Measurements from ENCODE around the gene RCSD1. TPM values are rescaled to one million over a fixed set of nuclear protein-coding genes. Genes with fewer than 3 reads are reported as not detected.

The RCSD1 gene
- total and polyA plus RNA-seq, 8 donors, result 12.2 to 21.9 (median 21.3) TPM

DNA sequence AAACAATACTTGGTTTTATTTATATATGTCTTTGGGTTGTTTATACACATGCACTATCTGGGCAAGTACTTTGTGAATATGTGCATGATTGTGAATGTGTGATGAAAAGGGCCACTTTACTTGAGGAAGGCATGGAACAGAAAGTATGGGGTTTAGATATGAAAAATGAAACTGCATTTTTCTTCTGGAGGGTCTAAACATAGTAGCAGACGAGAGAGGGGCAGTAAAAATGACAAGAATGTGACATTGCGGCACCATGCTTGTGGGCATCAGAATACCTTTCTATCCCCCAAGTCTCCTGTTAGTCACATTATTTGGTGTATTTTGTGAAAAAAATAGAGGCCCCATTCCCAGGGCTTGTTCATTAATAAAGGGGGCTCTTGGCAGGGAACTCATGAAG lies 76.3 kb downstream of the RCSD1 start:
- H3K4me3 ChIP-seq, result no peak overlapping the region
- H3K9me3 ChIP-seq, result no peaks in the 10 kb centered on the region
- no peak for DNase-seq
- H3K36me3 ChIP-seq, result peaks cover 0 to 46% of the 10 kb centered on the region in 2 donors
- no peaks in the 10 kb centered on the region for H3K27me3 ChIP-seq
- H3K4me1 ChIP-seq, result no peaks in the 10 kb centered on the region
- ATAC-seq, result no peak
- intact Hi-C loops (cut with DNase I), result no loop called here
- TF ChIP-seq, protein P1, sequence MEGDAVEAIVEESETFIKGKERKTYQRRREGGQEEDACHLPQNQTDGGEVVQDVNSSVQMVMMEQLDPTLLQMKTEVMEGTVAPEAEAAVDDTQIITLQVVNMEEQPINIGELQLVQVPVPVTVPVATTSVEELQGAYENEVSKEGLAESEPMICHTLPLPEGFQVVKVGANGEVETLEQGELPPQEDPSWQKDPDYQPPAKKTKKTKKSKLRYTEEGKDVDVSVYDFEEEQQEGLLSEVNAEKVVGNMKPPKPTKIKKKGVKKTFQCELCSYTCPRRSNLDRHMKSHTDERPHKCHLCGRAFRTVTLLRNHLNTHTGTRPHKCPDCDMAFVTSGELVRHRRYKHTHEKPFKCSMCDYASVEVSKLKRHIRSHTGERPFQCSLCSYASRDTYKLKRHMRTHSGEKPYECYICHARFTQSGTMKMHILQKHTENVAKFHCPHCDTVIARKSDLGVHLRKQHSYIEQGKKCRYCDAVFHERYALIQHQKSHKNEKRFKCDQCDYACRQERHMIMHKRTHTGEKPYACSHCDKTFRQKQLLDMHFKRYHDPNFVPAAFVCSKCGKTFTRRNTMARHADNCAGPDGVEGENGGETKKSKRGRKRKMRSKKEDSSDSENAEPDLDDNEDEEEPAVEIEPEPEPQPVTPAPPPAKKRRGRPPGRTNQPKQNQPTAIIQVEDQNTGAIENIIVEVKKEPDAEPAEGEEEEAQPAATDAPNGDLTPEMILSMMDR (IDR thresholded peaks at IDR 0.05), result no peak
- H3K27ac ChIP-seq, result no peak overlapping the region

DNA sequence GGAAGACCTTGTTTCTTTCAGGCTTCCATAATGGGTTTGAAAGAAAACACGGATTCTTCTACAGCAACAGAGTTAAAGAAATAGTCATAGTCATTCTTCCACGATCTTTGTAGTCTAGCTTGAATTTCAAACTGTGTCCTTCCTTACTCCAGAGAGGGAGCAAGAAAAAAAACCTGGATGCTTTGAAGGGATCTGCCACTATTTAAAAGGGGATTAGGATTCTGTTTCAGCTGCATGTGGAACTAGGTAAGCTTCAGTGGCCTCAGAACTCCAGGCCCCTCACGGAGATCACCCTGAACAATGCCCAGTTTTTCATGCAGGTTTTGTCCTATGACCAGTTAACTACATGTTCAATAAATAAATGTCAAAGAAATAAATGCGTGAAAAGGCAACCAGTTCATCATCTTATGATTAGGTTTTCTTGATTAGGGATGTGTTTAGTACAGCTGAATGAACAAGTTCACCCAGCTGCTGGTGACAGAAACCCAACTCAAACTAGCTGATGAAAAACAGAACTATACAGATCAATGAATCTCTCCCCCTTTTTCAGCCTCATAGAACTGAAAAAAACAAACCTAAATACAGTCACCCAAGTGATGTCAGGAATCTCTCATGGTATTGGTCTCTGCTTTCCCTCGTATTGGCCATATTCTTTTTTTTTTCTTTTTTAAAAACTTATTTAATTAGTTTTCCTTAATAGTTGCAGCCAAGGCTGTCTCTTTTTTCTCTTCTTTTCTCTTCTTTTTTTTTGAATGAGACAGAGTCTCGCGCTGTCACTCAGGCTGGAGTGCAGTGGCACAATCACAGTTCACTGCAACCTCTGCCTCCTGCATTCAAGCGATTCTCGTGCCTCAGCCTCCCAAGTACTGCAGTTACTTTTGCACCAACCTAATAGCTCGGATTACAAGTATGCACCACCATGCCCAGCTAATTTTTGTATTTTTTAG lies 77.2 kb downstream of the RCSD1 start:
- ATAC-seq (no peak), DNase-seq (no peak)
- H3K36me3 ChIP-seq, result peaks cover 0 to 37% of the 10 kb centered on the region in 2 donors
- H3K4me3 ChIP-seq, result no peak overlapping the region
- no peaks in the 10 kb centered on the region for H3K9me3 ChIP-seq
- no peak overlapping the region for H3K27ac ChIP-seq
- TF ChIP-seq, protein P1 (IDR thresholded peaks at IDR 0.05), result no peak
- intact Hi-C loops (cut with DNase I), result no loop called here
- H3K4me1 ChIP-seq, result no peaks in the 10 kb centered on the region
- no peaks in the 10 kb centered on the region for H3K27me3 ChIP-seq

DNA sequence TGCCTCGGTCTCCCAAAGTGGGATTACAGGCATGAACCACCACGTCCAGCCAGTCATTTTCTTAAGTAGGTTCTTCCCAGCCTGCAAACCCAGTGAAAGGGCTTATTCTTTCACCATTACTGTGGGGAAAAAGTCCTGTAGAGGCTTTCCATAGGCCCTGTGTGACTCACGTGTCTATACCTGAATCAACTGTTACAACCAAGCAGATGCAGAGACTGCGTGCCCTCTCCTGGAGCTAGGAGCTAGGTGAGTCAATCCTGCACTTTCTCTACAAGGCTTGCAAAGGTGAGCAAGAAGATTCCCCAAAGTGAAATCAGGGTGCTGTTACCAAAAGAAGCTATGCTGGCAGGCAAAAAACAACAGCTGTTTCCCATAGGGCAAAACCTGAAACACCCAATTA lies 77.9 kb downstream of the RCSD1 start:
- H3K9me3 ChIP-seq, result no peaks in the 10 kb centered on the region
- no peak overlapping the region for H3K4me3 ChIP-seq
- DNase-seq, result no peak
- TF ChIP-seq, protein P1 (IDR thresholded peaks at IDR 0.05), result no peak
- H3K27ac ChIP-seq, result no peak overlapping the region
- H3K4me1 ChIP-seq, result no peaks in the 10 kb centered on the region
- ATAC-seq, result no peak
- H3K36me3 ChIP-seq, result peaks cover 0 to 32% of the 10 kb centered on the region in 2 donors
- no peaks in the 10 kb centered on the region for H3K27me3 ChIP-seq
- intact Hi-C loops (cut with DNase I), result no loop called here

DNA sequence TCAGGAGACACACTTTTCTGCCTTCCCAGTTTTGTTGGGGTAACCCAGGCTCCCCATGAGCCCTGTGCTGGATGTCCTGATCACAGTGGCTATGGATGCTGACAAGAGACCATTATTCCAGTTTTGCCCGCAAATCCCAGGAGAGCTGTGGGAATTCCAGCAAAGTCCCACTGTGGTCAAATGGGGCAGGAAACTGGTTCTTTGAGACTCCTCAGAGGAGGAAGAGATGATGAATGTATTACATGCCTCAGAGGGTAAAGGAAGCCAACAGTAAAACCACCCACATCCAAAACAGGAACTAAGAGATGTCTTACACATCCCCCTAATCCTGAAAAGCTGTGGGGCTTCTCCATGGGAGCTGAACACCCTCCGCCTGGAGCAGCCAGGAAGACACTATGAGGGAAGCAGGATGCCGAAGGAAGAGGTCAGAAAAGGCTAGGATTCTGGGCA lies 78.9 kb downstream of the RCSD1 start:
- H3K9me3 ChIP-seq, result no peaks in the 10 kb centered on the region
- no peak for ATAC-seq
- peaks cover 0 to 22% of the 10 kb centered on the region in 2 donors for H3K36me3 ChIP-seq
- H3K27ac ChIP-seq, result no peak overlapping the region
- DNase-seq, result no peak
- no peak overlapping the region for H3K4me3 ChIP-seq
- H3K27me3 ChIP-seq, result no peaks in the 10 kb centered on the region
- TF ChIP-seq, protein P1 (IDR thresholded peaks at IDR 0.05), result no peak
- intact Hi-C loops (cut with DNase I), result no loop called here
- H3K4me1 ChIP-seq, result peaks cover 0 to 8% of the 10 kb centered on the region in 2 donors

DNA sequence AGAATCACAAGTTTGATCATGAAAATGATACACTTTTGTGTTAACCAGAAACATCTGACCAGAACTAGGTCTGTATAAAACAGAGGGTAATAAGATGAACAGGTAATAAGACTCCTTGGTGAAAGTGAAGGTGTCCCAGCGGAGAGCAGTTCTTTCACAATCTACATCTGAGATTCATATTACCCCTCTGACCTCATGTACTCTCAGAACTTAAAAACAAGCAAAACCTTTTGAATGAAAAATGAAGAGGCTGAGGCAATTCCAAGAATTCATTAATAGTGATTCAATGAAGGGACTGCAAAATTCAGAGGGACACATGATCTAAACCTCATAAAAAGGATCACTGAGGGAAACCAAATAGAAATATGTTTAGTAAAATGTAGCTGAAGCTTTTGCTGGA lies 80.8 kb downstream of the RCSD1 start:
- Histone ChIP-seq H3K27me3 (no peaks in the 10 kb centered on the region), H3K27ac (no peak overlapping the region), H3K9me3 (no peaks in the 10 kb centered on the region), H3K4me3 (no peak overlapping the region), H3K4me1 (peaks cover 0 to 19% of the 10 kb centered on the region in 2 donors), H3K36me3 (peaks cover 0 to 4% of the 10 kb centered on the region in 2 donors)
- ATAC-seq, result no peak
- intact Hi-C loops (cut with DNase I), result no loop called here
- DNase-seq, result no peak
- TF ChIP-seq, protein P1 (IDR thresholded peaks at IDR 0.05), result no peak
